ENCODE results near the gene ELAVL2.

Gene ELAVL2

GRCh38 chr9:23821375-23822181 is 4.5 kb downstream of the ELAVL2 start:
- no peak for DNase-seq (ENCODE audit: low read depth)

- no peak for DNase-seq (ENCODE audit: low read depth)
These were observed 5.3 kb downstream of the ELAVL2 start for GRCh38 chr9:23820451-23821374.

- no peak for DNase-seq (ENCODE audit: low read depth)
These were observed 6.6 kb downstream of the ELAVL2 start for GRCh38 chr9:23819403-23819802.

- no peak for DNase-seq (ENCODE audit: low read depth)
These were observed 11.8 kb downstream of the ELAVL2 start for GRCh38 chr9:23814243-23814642.

- no peak for DNase-seq (ENCODE audit: low read depth)
These were observed 13.4 kb downstream of the ELAVL2 start for GRCh38 chr9:23812673-23813072.

GRCh38 chr9:23811633-23812032 is 14.4 kb downstream of the ELAVL2 start:
- DNase-seq (ENCODE audit: low read depth) = no peak

- no peak for DNase-seq (ENCODE audit: low read depth)
These were observed 22.8 kb downstream of the ELAVL2 start for GRCh38 chr9:23803216-23803615.

- DNase-seq (ENCODE audit: low read depth) = no peak
These were observed 24.5 kb downstream of the ELAVL2 start for GRCh38 chr9:23801523-23801922.

- no peak for DNase-seq (ENCODE audit: low read depth)
These were observed 26.5 kb downstream of the ELAVL2 start for GRCh38 chr9:23799521-23799920.

- DNase-seq (ENCODE audit: low read depth) = no peak
These were observed 27.7 kb downstream of the ELAVL2 start for GRCh38 chr9:23798325-23798724.

- DNase-seq (ENCODE audit: low read depth) = no peak
These were observed 29.8 kb downstream of the ELAVL2 start for GRCh38 chr9:23796209-23796608.

GRCh38 chr9:23790351-23791260 is 35.4 kb downstream of the ELAVL2 start:
- DNase-seq (ENCODE audit: low read depth) = no peak

GRCh38 chr9:23789529-23790254 is 36.3 kb downstream of the ELAVL2 start:
- no peak for DNase-seq (ENCODE audit: low read depth)

- DNase-seq (ENCODE audit: low read depth) = no peak
These were observed 41.1 kb downstream of the ELAVL2 start for GRCh38 chr9:23784962-23785361.

- no peak for DNase-seq (ENCODE audit: low read depth)
These were observed 42.5 kb downstream of the ELAVL2 start for GRCh38 chr9:23783509-23783908.

GRCh38 chr9:23779220-23779619 is 46.8 kb downstream of the ELAVL2 start:
- no peak for DNase-seq (ENCODE audit: low read depth)

GRCh38 chr9:23777328-23777727 is 48.7 kb downstream of the ELAVL2 start:
- no peak for DNase-seq (ENCODE audit: low read depth)

- DNase-seq (ENCODE audit: low read depth) = no peak
These were observed 50.5 kb downstream of the ELAVL2 start for GRCh38 chr9:23775549-23775948.

GRCh38 chr9:23774266-23774665 is 51.8 kb downstream of the ELAVL2 start:
- DNase-seq (ENCODE audit: low read depth) = no peak

- DNase-seq (ENCODE audit: low read depth) = no peak
These were observed 53.7 kb downstream of the ELAVL2 start for GRCh38 chr9:23772385-23772783.

- DNase-seq (ENCODE audit: low read depth) = no peak
These were observed 54.2 kb downstream of the ELAVL2 start for GRCh38 chr9:23771746-23772384.
